WERI-Rb-1 (cell line): ENCODE results near the gene WNT3.

ENCODE experiments used
- DNase-seq: peaks from one replicate; pipeline ENCODE4 v3.0.0-alpha.2; 2020
- H3K27ac ChIP-seq: fragments of 250-450 bp; sonication (Bioruptor Pico); 2 replicates; pipeline ENCODE4 v1.5.1; 2020; ENCODE audit warnings: mild to moderate bottlenecking, moderate library complexity
- H3K27me3 ChIP-seq: fragments of 250-450 bp; sonication (Bioruptor Pico); 2 replicates; pipeline ENCODE4 v1.5.1; 2021; ENCODE audit warnings: mild to moderate bottlenecking, low read depth, moderate library complexity; ENCODE audit not compliant: insufficient read depth, severe bottlenecking
- H3K36me3 ChIP-seq: fragments of 250-450 bp; sonication (Bioruptor Pico); 2 replicates; pipeline ENCODE4 v1.5.1; 2020; ENCODE audit warnings: mild to moderate bottlenecking, moderate library complexity
- H3K4me3 ChIP-seq: 2 replicates; pipeline ENCODE4 v1.5.1; 2011; ENCODE audit warnings: low read depth, mild to moderate bottlenecking, control low read depth, low read length
- H3K9me3 ChIP-seq: fragments of 250-450 bp; sonication (Bioruptor Pico); 2 replicates; pipeline ENCODE4 v1.5.1; 2021; ENCODE audit warnings: mild to moderate bottlenecking, moderate library complexity; ENCODE audit not compliant: severe bottlenecking
- TF ChIP-seq, protein P1 (sequence below): IDR thresholded peaks from 2 replicates; pipeline ENCODE4 v1.5.1; 2011; ENCODE audit warnings: low read depth, mild to moderate bottlenecking, control low read depth, inconsistent platforms, low read length

Gene WNT3

DNA sequence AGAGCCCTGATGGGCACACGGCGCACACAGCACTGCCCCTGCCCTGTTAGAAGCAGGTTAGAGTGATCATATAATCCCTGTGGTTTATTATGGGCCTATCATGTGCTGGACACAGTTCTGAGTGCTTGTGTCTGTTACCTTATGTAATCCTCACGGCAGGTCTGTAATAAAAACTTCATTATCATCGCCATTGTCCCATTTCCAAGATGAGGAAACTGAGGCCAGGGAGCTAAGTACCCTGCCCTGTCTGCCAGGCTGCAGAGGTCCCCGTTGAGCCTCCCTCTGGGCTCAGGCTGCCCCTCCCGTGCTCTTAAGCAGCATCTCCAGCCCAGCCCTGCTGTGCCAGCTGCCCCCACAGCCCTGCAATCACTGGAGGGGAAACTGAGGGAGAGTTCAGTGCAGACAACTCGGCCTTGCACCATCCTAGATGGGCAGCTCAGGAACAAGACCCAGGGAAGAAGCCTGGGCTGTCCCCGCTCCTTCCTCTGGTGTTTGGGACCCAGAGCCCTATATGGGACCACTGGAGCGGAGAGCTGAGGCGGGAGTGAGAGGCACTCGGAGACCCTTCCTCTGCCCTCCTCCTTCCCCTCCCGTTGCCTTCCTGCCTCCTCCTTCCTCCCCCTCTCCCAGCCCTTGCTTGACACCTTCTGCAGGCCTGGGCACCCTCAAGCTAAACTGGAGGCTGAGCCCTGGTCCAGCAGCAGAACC, 42.0 kb downstream of the WNT3 start:
- no peaks in the 10 kb centered on the region for H3K27me3 ChIP-seq
- H3K36me3 ChIP-seq = no peaks in the 10 kb centered on the region
- no peak overlapping the region for H3K4me3 ChIP-seq
- H3K9me3 ChIP-seq = no peaks in the 10 kb centered on the region
- TF ChIP-seq, protein P1, sequence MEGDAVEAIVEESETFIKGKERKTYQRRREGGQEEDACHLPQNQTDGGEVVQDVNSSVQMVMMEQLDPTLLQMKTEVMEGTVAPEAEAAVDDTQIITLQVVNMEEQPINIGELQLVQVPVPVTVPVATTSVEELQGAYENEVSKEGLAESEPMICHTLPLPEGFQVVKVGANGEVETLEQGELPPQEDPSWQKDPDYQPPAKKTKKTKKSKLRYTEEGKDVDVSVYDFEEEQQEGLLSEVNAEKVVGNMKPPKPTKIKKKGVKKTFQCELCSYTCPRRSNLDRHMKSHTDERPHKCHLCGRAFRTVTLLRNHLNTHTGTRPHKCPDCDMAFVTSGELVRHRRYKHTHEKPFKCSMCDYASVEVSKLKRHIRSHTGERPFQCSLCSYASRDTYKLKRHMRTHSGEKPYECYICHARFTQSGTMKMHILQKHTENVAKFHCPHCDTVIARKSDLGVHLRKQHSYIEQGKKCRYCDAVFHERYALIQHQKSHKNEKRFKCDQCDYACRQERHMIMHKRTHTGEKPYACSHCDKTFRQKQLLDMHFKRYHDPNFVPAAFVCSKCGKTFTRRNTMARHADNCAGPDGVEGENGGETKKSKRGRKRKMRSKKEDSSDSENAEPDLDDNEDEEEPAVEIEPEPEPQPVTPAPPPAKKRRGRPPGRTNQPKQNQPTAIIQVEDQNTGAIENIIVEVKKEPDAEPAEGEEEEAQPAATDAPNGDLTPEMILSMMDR = no peak
- no peak overlapping the region for H3K27ac ChIP-seq
- DNase-seq = no peak

DNA sequence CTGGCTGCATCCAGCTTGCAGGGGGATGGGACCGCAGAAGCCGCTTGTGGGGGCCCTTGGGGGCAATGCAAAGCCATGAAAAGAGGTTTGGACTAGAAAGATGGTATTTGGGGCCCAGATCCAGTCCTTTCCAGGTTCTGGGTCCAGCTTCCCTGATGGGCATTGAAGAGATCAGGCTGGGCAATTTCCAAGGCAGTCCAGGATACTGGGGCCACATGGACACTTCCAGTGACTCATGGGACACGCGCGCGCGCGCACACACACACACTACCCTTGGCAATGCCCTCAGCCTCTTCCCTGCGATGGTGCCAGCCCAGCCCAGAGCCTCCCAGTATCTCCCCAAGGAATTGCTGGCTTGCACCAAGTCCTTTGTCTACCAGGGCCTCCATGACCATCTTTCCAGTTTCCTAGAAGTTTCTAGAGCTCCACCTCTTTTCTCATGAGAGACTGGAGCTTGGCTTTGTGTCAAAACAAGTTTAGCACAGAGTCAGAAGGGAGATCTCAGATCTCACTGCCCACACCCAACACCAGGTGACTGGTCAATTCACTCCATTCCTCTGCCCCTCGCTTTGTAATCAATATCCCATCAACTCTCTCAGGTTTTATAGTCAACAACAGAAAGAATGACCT, 44.3 kb downstream of the WNT3 start:
- Histone ChIP-seq H3K27ac (no peak overlapping the region), H3K9me3 (no peaks in the 10 kb centered on the region), H3K27me3 (no peaks in the 10 kb centered on the region), H3K36me3 (no peaks in the 10 kb centered on the region), H3K4me3 (no peak overlapping the region)
- no peak for DNase-seq
- TF ChIP-seq, protein P1 = no peak

DNA sequence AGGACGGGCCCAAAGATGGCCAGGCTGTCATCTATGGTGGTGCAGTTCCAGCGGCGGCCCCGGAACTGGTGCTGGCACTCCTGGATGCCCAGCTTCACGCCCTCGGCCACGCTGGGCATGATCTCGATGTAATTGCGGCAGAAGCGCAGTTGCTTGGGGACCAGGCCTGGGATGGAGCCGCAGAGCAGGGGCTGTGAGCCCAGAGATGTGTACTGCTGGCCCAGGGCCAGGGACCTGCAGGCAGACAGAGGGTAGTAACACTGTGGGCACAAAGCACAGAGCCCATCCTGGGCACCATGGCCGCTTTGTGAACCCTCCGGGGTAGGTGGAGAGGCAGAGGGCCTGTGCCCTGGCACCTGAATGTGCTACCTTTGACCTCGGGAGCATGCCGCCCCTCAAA, 44.8 kb downstream of the WNT3 start:
- Histone ChIP-seq H3K4me3 (no peak overlapping the region), H3K27ac (no peak overlapping the region), H3K36me3 (no peaks in the 10 kb centered on the region), H3K27me3 (no peaks in the 10 kb centered on the region), H3K9me3 (no peaks in the 10 kb centered on the region)
- TF ChIP-seq, protein P1 = no peak
- DNase-seq = no peak

DNA sequence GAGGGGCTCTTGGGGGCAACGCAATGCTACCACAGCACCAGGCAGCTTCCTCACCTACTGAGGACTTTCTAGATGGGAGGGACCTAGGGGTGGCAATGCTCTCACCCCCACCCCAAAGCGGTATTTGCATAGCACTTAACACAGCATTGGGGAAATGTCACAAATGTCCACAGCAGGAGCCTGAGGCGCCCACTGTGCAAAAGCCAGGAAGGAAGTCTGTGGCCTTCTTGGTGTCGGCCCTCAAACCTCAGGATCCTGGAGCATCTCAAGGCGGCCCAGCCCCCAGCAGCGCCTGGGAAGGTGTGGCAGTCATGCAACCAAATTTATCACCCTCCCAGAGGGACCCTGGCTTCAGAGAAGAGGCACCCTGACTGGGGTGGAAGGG, 45.3 kb downstream of the WNT3 start:
- TF ChIP-seq, protein P1 = no peak
- DNase-seq = no peak

DNA sequence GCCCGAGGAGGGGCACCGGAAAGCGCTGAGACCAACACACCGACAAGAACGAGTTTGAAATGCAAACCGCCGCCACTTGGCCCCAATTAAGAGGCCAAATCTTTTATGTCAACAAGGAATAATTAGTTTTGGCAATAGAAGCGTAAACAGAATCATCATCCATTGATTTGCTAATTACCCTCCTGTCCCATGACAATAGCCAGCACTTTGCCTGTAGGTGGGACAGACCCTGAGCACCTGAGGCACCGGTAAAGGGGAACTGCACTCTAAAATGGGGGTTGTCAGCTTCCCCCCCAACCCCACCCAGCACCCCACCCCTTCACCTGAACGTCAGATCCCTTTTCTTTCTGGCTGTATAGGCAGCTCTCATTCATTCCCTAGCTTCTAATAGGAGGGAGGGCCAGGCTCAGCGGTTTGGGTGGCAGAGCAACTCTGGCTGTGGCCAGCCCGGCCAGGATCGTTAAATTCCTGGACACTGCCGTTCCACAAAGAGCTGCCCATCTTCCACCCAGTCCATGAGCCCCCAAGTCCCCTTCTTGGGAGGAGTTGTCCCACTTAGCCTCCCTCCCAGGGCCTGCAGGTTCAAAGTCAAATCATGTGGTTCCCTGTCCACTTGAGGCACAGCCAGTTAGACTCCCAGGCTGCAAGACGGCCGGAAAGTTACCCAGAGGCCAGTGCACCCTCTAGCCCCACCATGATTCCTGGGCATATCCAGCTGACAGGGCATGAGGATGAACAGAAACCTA, 45.8 kb downstream of the WNT3 start:
- TF ChIP-seq, protein P1 = no peak
- Histone ChIP-seq H3K27ac (no peak overlapping the region), H3K9me3 (no peaks in the 10 kb centered on the region), H3K36me3 (peaks cover 6% of the 10 kb centered on the region; the same call in 1 of the 2 replicates), H3K4me3 (no peak overlapping the region), H3K27me3 (no peaks in the 10 kb centered on the region)
- no peak for DNase-seq

More for the DNA sequence above, 45.3 kb downstream of the WNT3 start:
- Histone ChIP-seq H3K27ac (no peak overlapping the region), H3K9me3 (no peaks in the 10 kb centered on the region), H3K4me3 (no peak overlapping the region), H3K27me3 (no peaks in the 10 kb centered on the region), H3K36me3 (peaks cover under 1% of the 10 kb centered on the region; the same call in 1 of the 2 replicates)
